Calu3 (cell line): ENCODE data around the gene AHNAK. TPM values are rescaled to one million over a fixed set of nuclear protein-coding genes. Genes with fewer than 3 reads are reported as not detected.

Experiments
- BruUV-seq: library from RNA; stranded (reverse); fragments of 400-500 nt; replicated peaks from 2 replicates; lab custom pipeline; 2021; lab: Mats Ljungman, UMichigan
- CTCF ChIA-PET: fragments of 300-600 bp; sonication (Branson Sonifier 250); formaldehyde crosslinking; loops from one replicate; lab custom pipeline; 2022; ENCODE audit warnings: antibody characterized with exemption; lab: Charles Lee
- DNase-seq: peaks from one replicate; pipeline ENCODE4 v3.0.0; 2022
- H3K27ac Mint-ChIP-seq: one replicate; pipeline ENCODE4 v1.8.0; 2022; ENCODE audit warnings: mixed read lengths; ENCODE audit not compliant: unreplicated experiment
- H3K27me3 Mint-ChIP-seq: one replicate; pipeline ENCODE4 v1.8.0; 2022; ENCODE audit warnings: mixed read lengths; ENCODE audit not compliant: unreplicated experiment
- H3K36me3 Mint-ChIP-seq: one replicate; pipeline ENCODE4 v1.8.0; 2022; ENCODE audit warnings: mild to moderate bottlenecking, moderate library complexity, mixed read lengths; ENCODE audit not compliant: insufficient read depth, unreplicated experiment
- H3K4me1 Mint-ChIP-seq: one replicate; pipeline ENCODE4 v1.8.0; 2022; ENCODE audit warnings: mild to moderate bottlenecking, low read depth, mixed read lengths; ENCODE audit not compliant: unreplicated experiment
- H3K4me3 Mint-ChIP-seq: one replicate; pipeline ENCODE4 v1.8.0; 2022; ENCODE audit warnings: mild to moderate bottlenecking, low read depth, moderate library complexity, mixed read lengths; ENCODE audit not compliant: unreplicated experiment
- H3K9me3 Mint-ChIP-seq: one replicate; pipeline ENCODE4 v1.8.0; 2022; ENCODE audit warnings: low read depth, mixed read lengths; ENCODE audit not compliant: unreplicated experiment
- intact Hi-C: fragments of 100-400 bp; cut with micrococcal nuclease; formaldehyde crosslinking; loops from one replicate; pipeline ENCODE4 v1.10.0; 2022; ENCODE audit not compliant: unreplicated experiment
- total RNA-seq: library from RNA; stranded (reverse); gene quantifications from 2 replicates; pipeline ENCODE4 v1.2.3, GENCODE V29; 2022
- TF ChIP-seq, protein P1 (sequence below): fragments of 200-600 bp; IDR thresholded peaks from one replicate; pipeline ENCODE4 v1.8.0; 2022; ENCODE audit warnings: antibody characterized with exemption; ENCODE audit not compliant: unreplicated experiment

AHNAK gene
- total RNA-seq, 1 experiment from 2014 or later = 246 TPM

GRCh38 chr11:62398011-62398994, 148.3 kb downstream of the AHNAK start:
- no peak overlapping the region for H3K27ac Mint-ChIP-seq
- TF ChIP-seq, protein P1, sequence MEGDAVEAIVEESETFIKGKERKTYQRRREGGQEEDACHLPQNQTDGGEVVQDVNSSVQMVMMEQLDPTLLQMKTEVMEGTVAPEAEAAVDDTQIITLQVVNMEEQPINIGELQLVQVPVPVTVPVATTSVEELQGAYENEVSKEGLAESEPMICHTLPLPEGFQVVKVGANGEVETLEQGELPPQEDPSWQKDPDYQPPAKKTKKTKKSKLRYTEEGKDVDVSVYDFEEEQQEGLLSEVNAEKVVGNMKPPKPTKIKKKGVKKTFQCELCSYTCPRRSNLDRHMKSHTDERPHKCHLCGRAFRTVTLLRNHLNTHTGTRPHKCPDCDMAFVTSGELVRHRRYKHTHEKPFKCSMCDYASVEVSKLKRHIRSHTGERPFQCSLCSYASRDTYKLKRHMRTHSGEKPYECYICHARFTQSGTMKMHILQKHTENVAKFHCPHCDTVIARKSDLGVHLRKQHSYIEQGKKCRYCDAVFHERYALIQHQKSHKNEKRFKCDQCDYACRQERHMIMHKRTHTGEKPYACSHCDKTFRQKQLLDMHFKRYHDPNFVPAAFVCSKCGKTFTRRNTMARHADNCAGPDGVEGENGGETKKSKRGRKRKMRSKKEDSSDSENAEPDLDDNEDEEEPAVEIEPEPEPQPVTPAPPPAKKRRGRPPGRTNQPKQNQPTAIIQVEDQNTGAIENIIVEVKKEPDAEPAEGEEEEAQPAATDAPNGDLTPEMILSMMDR = no peak
- H3K9me3 Mint-ChIP-seq = no peaks in the 10 kb centered on the region
- BruUV-seq = no TSS peak
- no peak for DNase-seq
- no peaks in the 10 kb centered on the region for H3K4me1 Mint-ChIP-seq
- H3K4me3 Mint-ChIP-seq = no peak overlapping the region
- CTCF ChIA-PET = no interaction called here
- H3K36me3 Mint-ChIP-seq = no peaks in the 10 kb centered on the region
- peaks cover 14% of the 10 kb centered on the region for H3K27me3 Mint-ChIP-seq
- intact Hi-C loops = no loop called here

- H3K27me3 Mint-ChIP-seq = no peaks in the 10 kb centered on the region
- intact Hi-C loops = loop anchor here (2.0 kb wide), 1 partner anchor 165 kb away; no protein-coding TSS in a partner anchor
- TF ChIP-seq, protein P1 = no peak
- no peak overlapping the region for H3K4me3 Mint-ChIP-seq
- H3K9me3 Mint-ChIP-seq = no peaks in the 10 kb centered on the region
- no peaks in the 10 kb centered on the region for H3K36me3 Mint-ChIP-seq
- H3K27ac Mint-ChIP-seq = no peak overlapping the region
- CTCF ChIA-PET = interaction anchor here (1.5 to 2.0 kb wide), 3 partner anchors 29 to 196 kb away, joined by 4 to 15 read pairs (median 6); partner anchors contain the start of gene TUT1
- BruUV-seq = no TSS peak
- no peak for DNase-seq
- H3K4me1 Mint-ChIP-seq = no peaks in the 10 kb centered on the region
Observed at GRCh38 chr11:62395885-62396551, 150.6 kb downstream of the AHNAK start.

GRCh38 chr11:62394825-62395538, 151.6 kb downstream of the AHNAK start:
- BruUV-seq = no TSS peak
- no peaks in the 10 kb centered on the region for H3K27me3 Mint-ChIP-seq
- H3K36me3 Mint-ChIP-seq = no peaks in the 10 kb centered on the region
- intact Hi-C loops = loop anchor here (2.0 to 5.0 kb wide), 3 partner anchors 37 to 166 kb away; no protein-coding TSS in a partner anchor
- H3K4me1 Mint-ChIP-seq = no peaks in the 10 kb centered on the region
- CTCF ChIA-PET = interaction anchor here (0.5 to 2.0 kb wide), 13 partner anchors 30 to 359 kb away, joined by 3 to 20 read pairs (median 4); partner anchors contain the start of genes B3GAT3, EEF1G, TUT1 and ZBTB3
- TF ChIP-seq, protein P1 = peak; percentile 70
- peak; percentile 51 for DNase-seq
- no peaks in the 10 kb centered on the region for H3K9me3 Mint-ChIP-seq
- H3K4me3 Mint-ChIP-seq = no peak overlapping the region
- H3K27ac Mint-ChIP-seq = no peak overlapping the region

DNA sequence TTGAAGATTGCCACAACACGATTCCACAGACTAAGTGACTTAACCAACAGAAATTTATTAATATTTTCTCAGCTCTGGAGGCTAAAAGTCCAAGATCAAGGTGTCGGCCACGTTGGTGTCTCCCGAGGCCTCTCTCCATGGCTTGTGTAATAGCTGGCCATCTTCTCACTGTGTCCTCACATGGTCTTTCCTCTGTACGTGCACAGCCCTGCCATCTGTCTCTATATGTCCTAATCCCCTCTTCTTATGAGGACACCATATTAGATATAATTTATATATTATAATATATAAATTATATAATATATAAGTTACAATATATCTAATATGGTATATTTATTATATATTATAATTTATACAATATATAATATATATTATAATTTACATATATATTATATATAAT, 152.9 kb downstream of the AHNAK start:
- Mint-ChIP-seq H3K36me3 (no peaks in the 10 kb centered on the region), H3K27ac (no peak overlapping the region), H3K4me1 (no peaks in the 10 kb centered on the region), H3K27me3 (no peaks in the 10 kb centered on the region), H3K4me3 (no peak overlapping the region), H3K9me3 (no peaks in the 10 kb centered on the region)
- intact Hi-C loops = loop anchor here (2.0 to 5.0 kb wide), 3 partner anchors 39 to 167 kb away; no protein-coding TSS in a partner anchor
- DNase-seq = no peak
- no TSS peak for BruUV-seq
- TF ChIP-seq, protein P1 = no peak
- CTCF ChIA-PET = interaction anchor here (1.0 kb wide), 2 partner anchors 167 to 180 kb away, joined by 4 to 6 read pairs; no protein-coding TSS in a partner anchor
